Measurements from ENCODE around the gene IGF2BP2. TPM values are rescaled to one million over a fixed set of nuclear protein-coding genes. Genes with fewer than 3 reads are reported as not detected.

IGF2BP2 gene
- polyA plus RNA-seq, 1 experiment, result 2.0 TPM

DNA sequence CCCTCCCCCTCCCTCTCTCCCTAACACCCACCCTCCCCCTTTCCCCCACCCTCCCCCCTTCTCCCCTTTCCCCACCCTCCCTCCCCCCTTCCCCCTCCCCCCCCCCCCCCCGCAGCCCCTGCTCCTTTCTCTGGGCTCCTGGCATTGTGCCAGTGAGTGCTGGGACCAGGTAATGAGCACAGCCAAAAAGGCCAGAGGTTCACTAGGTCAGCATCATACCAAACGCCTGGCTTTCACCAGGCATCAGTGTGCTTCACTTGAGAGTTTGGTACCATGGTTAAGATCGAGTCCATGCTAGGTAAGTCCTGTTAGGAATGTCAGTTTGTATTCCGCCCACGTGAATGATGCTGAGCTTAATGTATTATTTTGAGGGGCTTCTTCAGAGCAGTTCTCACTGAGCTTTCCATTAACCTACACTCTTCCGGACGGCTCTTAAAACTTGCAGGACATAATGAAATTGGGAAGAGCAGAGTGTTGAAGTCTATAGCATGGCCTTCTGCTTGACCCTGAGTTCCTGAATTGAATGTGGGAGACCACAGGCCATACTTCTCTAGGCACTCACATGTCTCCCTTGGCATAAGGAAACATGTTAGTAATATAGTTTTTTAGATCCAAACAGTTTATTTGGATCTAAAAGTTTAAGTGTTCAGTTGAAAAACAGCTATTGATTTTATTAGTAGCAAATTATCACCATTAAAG lies 193.2 kb downstream of the IGF2BP2 start:
- no peak for DNase-seq (ENCODE audit: low read depth)
- no peaks in the 10 kb centered on the region for H3K36me3 ChIP-seq (ENCODE audit: control insufficient read depth, insufficient read depth, low read length)
- H3K4me3 ChIP-seq (ENCODE audit: low read depth, low read length), result no peak overlapping the region
- TF ChIP-seq, protein P1, sequence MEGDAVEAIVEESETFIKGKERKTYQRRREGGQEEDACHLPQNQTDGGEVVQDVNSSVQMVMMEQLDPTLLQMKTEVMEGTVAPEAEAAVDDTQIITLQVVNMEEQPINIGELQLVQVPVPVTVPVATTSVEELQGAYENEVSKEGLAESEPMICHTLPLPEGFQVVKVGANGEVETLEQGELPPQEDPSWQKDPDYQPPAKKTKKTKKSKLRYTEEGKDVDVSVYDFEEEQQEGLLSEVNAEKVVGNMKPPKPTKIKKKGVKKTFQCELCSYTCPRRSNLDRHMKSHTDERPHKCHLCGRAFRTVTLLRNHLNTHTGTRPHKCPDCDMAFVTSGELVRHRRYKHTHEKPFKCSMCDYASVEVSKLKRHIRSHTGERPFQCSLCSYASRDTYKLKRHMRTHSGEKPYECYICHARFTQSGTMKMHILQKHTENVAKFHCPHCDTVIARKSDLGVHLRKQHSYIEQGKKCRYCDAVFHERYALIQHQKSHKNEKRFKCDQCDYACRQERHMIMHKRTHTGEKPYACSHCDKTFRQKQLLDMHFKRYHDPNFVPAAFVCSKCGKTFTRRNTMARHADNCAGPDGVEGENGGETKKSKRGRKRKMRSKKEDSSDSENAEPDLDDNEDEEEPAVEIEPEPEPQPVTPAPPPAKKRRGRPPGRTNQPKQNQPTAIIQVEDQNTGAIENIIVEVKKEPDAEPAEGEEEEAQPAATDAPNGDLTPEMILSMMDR (IDR thresholded peaks at IDR 0.05; ENCODE audit: insufficient read depth, low read depth, low read length), result no peak
- no peaks in the 10 kb centered on the region for H3K27me3 ChIP-seq (ENCODE audit: control insufficient read depth, insufficient read depth, low read length)
- POLR2A ChIA-PET, result no interaction called here
- CTCF ChIA-PET, result no interaction called here

DNA sequence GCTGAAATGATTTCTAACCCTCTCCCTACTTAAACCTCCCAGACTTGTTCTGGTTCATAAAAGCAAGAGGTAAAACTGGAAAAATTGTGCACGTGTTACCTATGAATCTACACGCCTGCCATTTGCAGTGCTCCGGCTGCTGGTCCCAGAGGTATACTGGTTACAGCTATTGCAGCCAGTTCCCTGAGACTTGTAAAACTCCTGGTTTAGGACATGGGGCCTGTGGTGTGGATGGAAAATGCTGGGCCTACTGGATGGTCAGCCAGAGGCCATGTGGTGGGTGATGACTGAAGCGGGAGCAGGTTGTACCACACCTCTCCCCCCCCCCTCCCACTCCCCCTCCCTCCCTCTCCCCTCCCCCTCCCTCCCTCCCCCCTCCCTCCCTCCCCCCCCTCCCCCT lies 193.7 kb downstream of the IGF2BP2 start:
- DNase-seq (ENCODE audit: low read depth), result no peak
- ChIA-PET CTCF (no interaction called here), POLR2A (no interaction called here)
- Histone ChIP-seq H3K27me3 (ENCODE audit: control insufficient read depth, insufficient read depth, low read length) (no peaks in the 10 kb centered on the region), H3K36me3 (ENCODE audit: control insufficient read depth, insufficient read depth, low read length) (peaks cover 2% of the 10 kb centered on the region; the same call in 1 of the 2 replicates), H3K4me3 (ENCODE audit: low read depth, low read length) (no peak overlapping the region)
- TF ChIP-seq, protein P1 (IDR thresholded peaks at IDR 0.05; ENCODE audit: insufficient read depth, low read depth, low read length), result no peak

DNA sequence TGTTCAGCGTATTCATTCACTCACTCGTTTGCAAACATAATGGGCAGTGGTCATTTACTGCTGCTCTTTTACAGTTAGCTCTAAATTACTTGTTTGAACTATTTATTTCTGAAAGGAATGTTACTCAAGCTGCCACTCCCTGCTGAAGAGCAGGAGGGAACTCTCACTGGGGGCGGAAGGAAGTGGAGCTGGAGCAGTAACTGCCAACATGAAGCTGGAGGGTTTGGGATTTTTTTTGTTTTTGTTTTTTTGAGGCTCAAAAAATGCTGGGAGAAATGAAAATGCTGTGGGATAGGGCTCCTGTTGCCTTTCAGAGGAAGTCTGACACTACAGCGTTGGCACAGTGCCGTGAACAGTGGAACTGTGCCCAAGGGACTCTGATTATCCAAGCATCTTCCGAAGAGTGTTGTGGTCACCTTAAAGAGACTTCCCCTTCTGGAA lies 194.6 kb downstream of the IGF2BP2 start:
- CTCF ChIA-PET, result interaction anchor here (0.6 to 1.5 kb wide), 3 partner anchors 20 to 182 kb away, joined by 3 read pairs; no protein-coding TSS in a partner anchor
- TF ChIP-seq, protein P1 (IDR thresholded peaks at IDR 0.05; ENCODE audit: insufficient read depth, low read depth, low read length), result no peak
- Histone ChIP-seq H3K27me3 (ENCODE audit: control insufficient read depth, insufficient read depth, low read length) (no peaks in the 10 kb centered on the region), H3K4me3 (ENCODE audit: low read depth, low read length) (no peak overlapping the region), H3K36me3 (ENCODE audit: control insufficient read depth, insufficient read depth, low read length) (peaks cover 3% of the 10 kb centered on the region; the same call in 1 of the 2 replicates)
- no peak for DNase-seq (ENCODE audit: low read depth)
- POLR2A ChIA-PET, result no interaction called here

DNA sequence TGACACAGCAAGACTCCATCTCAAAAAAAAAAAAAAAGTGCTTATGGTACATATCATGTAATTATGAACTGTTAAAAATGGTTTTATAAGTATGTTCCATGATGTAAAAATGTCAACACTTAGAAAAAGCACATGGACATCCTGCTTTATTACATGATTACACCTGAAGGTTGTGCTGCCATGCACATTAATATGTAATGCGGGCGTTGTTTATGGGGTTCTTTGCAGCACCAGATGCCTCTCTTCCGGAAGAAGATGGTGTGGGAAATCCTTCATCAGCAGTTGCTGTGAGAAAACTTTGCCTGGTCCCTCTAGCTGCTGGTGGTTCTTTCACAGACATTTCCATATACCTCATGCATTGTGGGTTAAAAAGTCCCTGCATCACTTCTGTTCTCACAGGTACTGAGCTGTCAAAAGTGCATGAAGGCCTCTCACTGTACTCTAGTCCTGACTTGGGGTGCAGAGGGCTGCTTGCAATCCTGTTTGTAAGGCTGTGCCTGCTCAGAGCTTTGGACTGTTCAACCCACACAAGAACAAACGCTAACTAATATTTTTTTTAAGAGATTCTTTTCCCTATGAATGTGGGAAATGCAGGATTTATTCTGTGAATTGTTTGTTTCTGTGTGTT lies 195.2 kb downstream of the IGF2BP2 start:
- POLR2A ChIA-PET, result no interaction called here
- TF ChIP-seq, protein P1 (IDR thresholded peaks at IDR 0.05; ENCODE audit: insufficient read depth, low read depth, low read length), result no peak
- H3K4me3 ChIP-seq (ENCODE audit: low read depth, low read length), result no peak overlapping the region

DNA sequence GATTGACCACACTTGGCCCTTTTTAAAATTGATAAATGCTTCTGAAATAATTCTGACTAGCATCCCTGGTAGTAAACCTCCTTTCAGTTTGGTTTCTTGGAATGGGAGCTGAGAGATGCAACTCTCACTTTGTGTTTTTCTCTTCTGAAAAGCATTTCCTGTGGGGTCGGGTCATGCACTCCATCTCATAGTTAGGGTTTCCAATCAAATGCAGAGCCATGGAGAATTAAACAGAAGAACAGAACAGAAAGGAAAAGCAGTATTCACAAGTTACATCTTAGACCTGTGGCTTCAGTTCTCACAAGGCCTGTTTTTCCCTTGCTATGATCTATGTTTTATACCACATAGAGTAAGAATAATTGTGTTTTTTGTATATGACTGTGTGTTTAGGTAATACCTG lies 199.1 kb downstream of the IGF2BP2 start:
- H3K27me3 ChIP-seq (ENCODE audit: control insufficient read depth, insufficient read depth, low read length), result no peaks in the 10 kb centered on the region
- TF ChIP-seq, protein P1 (IDR thresholded peaks at IDR 0.05; ENCODE audit: insufficient read depth, low read depth, low read length), result no peak
- POLR2A ChIA-PET, result no interaction called here
- H3K36me3 ChIP-seq (ENCODE audit: control insufficient read depth, insufficient read depth, low read length), result peaks cover 3% of the 10 kb centered on the region; the same call in 1 of the 2 replicates
- no peak for DNase-seq (ENCODE audit: low read depth)
- CTCF ChIA-PET, result no interaction called here
- no peak overlapping the region for H3K4me3 ChIP-seq (ENCODE audit: low read depth, low read length)

More for the DNA sequence above, 195.2 kb downstream of the IGF2BP2 start:
- CTCF ChIA-PET, result interaction anchor here (0.6 to 1.5 kb wide), 3 partner anchors 20 to 182 kb away, joined by 3 read pairs; no protein-coding TSS in a partner anchor
- DNase-seq (ENCODE audit: low read depth), result no peak
- Histone ChIP-seq H3K27me3 (ENCODE audit: control insufficient read depth, insufficient read depth, low read length) (no peaks in the 10 kb centered on the region), H3K36me3 (ENCODE audit: control insufficient read depth, insufficient read depth, low read length) (peaks cover 3% of the 10 kb centered on the region; the same call in 1 of the 2 replicates)
